K562 (cell line): ENCODE results near the gene DAO.

Experiments used
- FOXK2 ChIP-seq, 2 experiments: fragments of 450-650 bp; IDR thresholded peaks in 1 of 2; conservative IDR thresholded peaks in 1 of 2; 2 replicates each; pipeline ENCODE4 v1.6.1; 2016; ENCODE audit warnings: low read depth in 2 of 2, mild to moderate bottlenecking in 1 of 2
- HMGXB4 ChIP-seq: sonication (generic); formaldehyde crosslinking; IDR thresholded peaks from 2 replicates; pipeline ENCODE4 v1.8.1; 2023; ENCODE audit warnings: mild to moderate bottlenecking, missing genetic modification reagents
- JUN ChIP-seq, 2 experiments: sonication (generic) in 1 of 2; formaldehyde crosslinking in 1 of 2; IDR thresholded peaks; 2 replicates each; pipeline versions ENCODE4 v1.6.1 to v1.8.0; 2012 to 2022; ENCODE audit warnings: borderline replicate concordance in 2 of 2, mild to moderate bottlenecking in 2 of 2, improper control_type of control experiment in 1 of 2, low read depth in 1 of 2, low read length in 1 of 2, missing genetic modification reagents in 1 of 2
- LEF1 ChIP-seq: fragments of 450-650 bp; IDR thresholded peaks from 2 replicates; pipeline ENCODE4 v1.6.1; 2016; ENCODE audit warnings: mild to moderate bottlenecking
- MAFF ChIP-seq: IDR thresholded peaks from 2 replicates; pipeline ENCODE4 v1.6.1; 2012; ENCODE audit warnings: low read length, improper control_type of control experiment
- NFYB ChIP-seq: IDR thresholded peaks from 2 replicates; pipeline ENCODE4 v1.6.1; 2011; ENCODE audit warnings: mild to moderate bottlenecking, moderate library complexity; ENCODE audit not compliant: insufficient read length; ENCODE audit errors: extremely low read depth
- SIRT6 ChIP-seq: IDR thresholded peaks from one replicate; pipeline ENCODE4 v1.6.1; 2012; ENCODE audit warnings: low read depth, mild to moderate bottlenecking, control low read depth, inconsistent platforms, low read length, moderate library complexity
- TAF1 ChIP-seq: IDR thresholded peaks from 2 replicates; pipeline ENCODE4 v1.6.1; 2011; ENCODE audit warnings: mild to moderate bottlenecking, low read length, moderate library complexity; ENCODE audit not compliant: insufficient read depth, control insufficient read depth, severe bottlenecking; ENCODE audit errors: extremely low read depth
- ZNF184 ChIP-seq: sonication (generic); formaldehyde crosslinking; IDR thresholded peaks from 2 replicates; pipeline ENCODE4 v1.5.0; 2020; ENCODE audit warnings: missing genetic modification reagents
- TF ChIP-seq, protein P1 (sequence below), 3 experiments: IDR thresholded peaks in 2 of 3; conservative IDR thresholded peaks in 1 of 3; 2 replicates each; pipeline ENCODE4 v1.5.1; 2011 to 2012; ENCODE audit warnings: low read length in 3 of 3, mild to moderate bottlenecking in 3 of 3, control low read depth in 2 of 3, improper control_type of control experiment in 1 of 3, inconsistent platforms in 1 of 3, low read depth in 1 of 3, mixed read lengths in 1 of 3, moderate library complexity in 1 of 3; ENCODE audit not compliant: insufficient read depth in 2 of 3

DNA sequence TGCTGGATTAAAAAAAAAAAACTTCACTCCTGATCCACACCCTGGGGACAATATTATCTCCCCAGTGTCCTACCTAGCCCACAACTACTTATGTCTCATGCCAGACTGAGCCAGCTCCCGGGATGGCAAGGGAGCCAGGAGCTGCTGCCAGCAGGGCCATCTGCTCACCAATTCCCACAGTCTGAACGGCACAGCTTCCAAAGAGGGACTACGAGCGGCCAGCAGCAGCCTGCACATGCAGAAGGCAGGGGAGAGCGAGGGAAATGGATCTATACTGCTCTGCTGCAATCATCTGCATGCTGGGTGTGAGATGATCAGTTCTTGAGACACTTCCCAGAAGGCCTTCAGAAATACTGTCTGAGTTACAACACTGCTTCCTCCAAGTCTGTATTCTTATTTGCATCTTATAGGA lies 33.6 kb upstream of the DAO start:
- TF ChIP-seq LEF1 = no peak
- TF ChIP-seq, protein P1, sequence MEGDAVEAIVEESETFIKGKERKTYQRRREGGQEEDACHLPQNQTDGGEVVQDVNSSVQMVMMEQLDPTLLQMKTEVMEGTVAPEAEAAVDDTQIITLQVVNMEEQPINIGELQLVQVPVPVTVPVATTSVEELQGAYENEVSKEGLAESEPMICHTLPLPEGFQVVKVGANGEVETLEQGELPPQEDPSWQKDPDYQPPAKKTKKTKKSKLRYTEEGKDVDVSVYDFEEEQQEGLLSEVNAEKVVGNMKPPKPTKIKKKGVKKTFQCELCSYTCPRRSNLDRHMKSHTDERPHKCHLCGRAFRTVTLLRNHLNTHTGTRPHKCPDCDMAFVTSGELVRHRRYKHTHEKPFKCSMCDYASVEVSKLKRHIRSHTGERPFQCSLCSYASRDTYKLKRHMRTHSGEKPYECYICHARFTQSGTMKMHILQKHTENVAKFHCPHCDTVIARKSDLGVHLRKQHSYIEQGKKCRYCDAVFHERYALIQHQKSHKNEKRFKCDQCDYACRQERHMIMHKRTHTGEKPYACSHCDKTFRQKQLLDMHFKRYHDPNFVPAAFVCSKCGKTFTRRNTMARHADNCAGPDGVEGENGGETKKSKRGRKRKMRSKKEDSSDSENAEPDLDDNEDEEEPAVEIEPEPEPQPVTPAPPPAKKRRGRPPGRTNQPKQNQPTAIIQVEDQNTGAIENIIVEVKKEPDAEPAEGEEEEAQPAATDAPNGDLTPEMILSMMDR (IDR thresholded peaks at IDR 0.05 in 2 of 3, conservative IDR thresholded peaks at IDR 0.05 in 1 of 3; ENCODE audit: insufficient read depth in 2 of 3, low read depth in 1 of 3, low read length in 3 of 3) = no peak
- no peak for TF ChIP-seq MAFF
- TF ChIP-seq TAF1 = no peak
- TF ChIP-seq SIRT6 = no peak
- no peak for TF ChIP-seq FOXK2 (conservative IDR thresholded peaks at IDR 0.05 in 1 of 2, IDR thresholded peaks at IDR 0.05 in 1 of 2; ENCODE audit: low read depth in 2 of 2)
- no peak for TF ChIP-seq ZNF184 (CRISPR knock-in tag)
- no peak for TF ChIP-seq NFYB
- TF ChIP-seq JUN (IDR thresholded peaks at IDR 0.05; ENCODE audit: borderline replicate concordance, low read depth, low read length) = no peak
- TF ChIP-seq JUN (CRISPR knock-in tag; IDR thresholded peaks at IDR 0.05; ENCODE audit: borderline replicate concordance) = no peak
- no peak for TF ChIP-seq HMGXB4 (CRISPR knock-in tag)
